Measurements from ENCODE around the gene LPP. TPM values are rescaled to one million over a fixed set of nuclear protein-coding genes. Genes with fewer than 3 reads are reported as not detected.

LPP gene
- total RNA-seq, 1 experiment from 2014 or later = 264 TPM

- Mint-ChIP-seq H3K9me3 (ENCODE audit: low read depth, unreplicated experiment) (no peaks in the 10 kb centered on the region), H3K4me1 (ENCODE audit: low read depth, unreplicated experiment) (peaks cover 32% of the 10 kb centered on the region), H3K36me3 (ENCODE audit: insufficient read depth, unreplicated experiment) (peaks cover 18% of the 10 kb centered on the region), H3K27ac (ENCODE audit: unreplicated experiment) (peak overlapping the region; percentile 16), H3K4me3 (ENCODE audit: low read depth, unreplicated experiment) (no peak overlapping the region), H3K27me3 (ENCODE audit: unreplicated experiment) (no peaks in the 10 kb centered on the region)
- no peak for TF ChIP-seq CTCF (IDR thresholded peaks at IDR 0.05; ENCODE audit: unreplicated experiment)
- no peak for DNase-seq
- CTCF ChIA-PET = no interaction called here
- intact Hi-C loops (cut with micrococcal nuclease; ENCODE audit: unreplicated experiment) = no loop called here
- BruUV-seq (replicated peaks) = no TSS peak
These were observed 48.6 kb downstream of the LPP start for GRCh38 chr3:188202358-188203138.

GRCh38 chr3:188204526-188204925 is 50.6 kb downstream of the LPP start:
- no peak overlapping the region for H3K27ac Mint-ChIP-seq (ENCODE audit: unreplicated experiment)
- peaks cover 10% of the 10 kb centered on the region for H3K36me3 Mint-ChIP-seq (ENCODE audit: insufficient read depth, unreplicated experiment)
- H3K27me3 Mint-ChIP-seq (ENCODE audit: unreplicated experiment) = no peaks in the 10 kb centered on the region
- H3K4me3 Mint-ChIP-seq (ENCODE audit: low read depth, unreplicated experiment) = no peak overlapping the region
- no TSS peak for BruUV-seq (replicated peaks)
- TF ChIP-seq CTCF (IDR thresholded peaks at IDR 0.05; ENCODE audit: unreplicated experiment) = no peak
- H3K9me3 Mint-ChIP-seq (ENCODE audit: low read depth, unreplicated experiment) = no peaks in the 10 kb centered on the region
- DNase-seq = no peak
- peaks cover 28% of the 10 kb centered on the region for H3K4me1 Mint-ChIP-seq (ENCODE audit: low read depth, unreplicated experiment)
- CTCF ChIA-PET = no interaction called here
- intact Hi-C loops (cut with micrococcal nuclease; ENCODE audit: unreplicated experiment) = no loop called here

- H3K36me3 Mint-ChIP-seq (ENCODE audit: insufficient read depth, unreplicated experiment) = peaks cover 15% of the 10 kb centered on the region
- no TSS peak for BruUV-seq (replicated peaks)
- H3K4me1 Mint-ChIP-seq (ENCODE audit: low read depth, unreplicated experiment) = peaks cover 39% of the 10 kb centered on the region
- CTCF ChIA-PET = interaction anchor here (0.8 to 1.6 kb wide), 2 partner anchors 38 to 40 kb away, joined by 3 to 4 read pairs; no protein-coding TSS in a partner anchor
- no peaks in the 10 kb centered on the region for H3K27me3 Mint-ChIP-seq (ENCODE audit: unreplicated experiment)
- peak; percentile 35 for DNase-seq
- TF ChIP-seq CTCF (IDR thresholded peaks at IDR 0.05; ENCODE audit: unreplicated experiment) = peak; percentile 47
- no peaks in the 10 kb centered on the region for H3K9me3 Mint-ChIP-seq (ENCODE audit: low read depth, unreplicated experiment)
- H3K4me3 Mint-ChIP-seq (ENCODE audit: low read depth, unreplicated experiment) = no peak overlapping the region
- intact Hi-C loops (cut with micrococcal nuclease; ENCODE audit: unreplicated experiment) = no loop called here
- H3K27ac Mint-ChIP-seq (ENCODE audit: unreplicated experiment) = no peak overlapping the region
These were observed 52.0 kb downstream of the LPP start for GRCh38 chr3:188205992-188206416.

GRCh38 chr3:188206787-188207186 is 52.8 kb downstream of the LPP start:
- H3K27me3 Mint-ChIP-seq (ENCODE audit: unreplicated experiment) = no peaks in the 10 kb centered on the region
- H3K36me3 Mint-ChIP-seq (ENCODE audit: insufficient read depth, unreplicated experiment) = peaks cover 15% of the 10 kb centered on the region
- no peak for TF ChIP-seq CTCF (IDR thresholded peaks at IDR 0.05; ENCODE audit: unreplicated experiment)
- intact Hi-C loops (cut with micrococcal nuclease; ENCODE audit: unreplicated experiment) = no loop called here
- H3K4me1 Mint-ChIP-seq (ENCODE audit: low read depth, unreplicated experiment) = peaks cover 39% of the 10 kb centered on the region
- no TSS peak for BruUV-seq (replicated peaks)
- H3K27ac Mint-ChIP-seq (ENCODE audit: unreplicated experiment) = no peak overlapping the region
- no peak overlapping the region for H3K4me3 Mint-ChIP-seq (ENCODE audit: low read depth, unreplicated experiment)
- DNase-seq = no peak
- no peaks in the 10 kb centered on the region for H3K9me3 Mint-ChIP-seq (ENCODE audit: low read depth, unreplicated experiment)
- CTCF ChIA-PET = interaction anchor here (0.5 to 0.8 kb wide), 2 partner anchors 37 to 1674 kb away, joined by 3 read pairs; no protein-coding TSS in a partner anchor
